Measurements from ENCODE around the gene SHROOM3.

Gene SHROOM3

GRCh38 chr4:76644831-76645485 is 209.9 kb downstream of the SHROOM3 start:
- TF ChIP-seq POLR2AphosphoS5 (IDR thresholded peaks at IDR 0.05; ENCODE audit: low read depth, low read length), result no peak
- TF ChIP-seq TAF1 (IDR thresholded peaks at IDR 0.05; ENCODE audit: borderline replicate concordance, insufficient read depth, low read length), result no peak
- no peak for TF ChIP-seq FOXP2 (optimal IDR thresholded peaks at IDR 0.05; ENCODE audit: borderline replicate concordance, extremely low read depth, extremely low read length, insufficient read depth)
- TF ChIP-seq SIN3A (IDR thresholded peaks at IDR 0.05; ENCODE audit: borderline replicate concordance, insufficient read depth, low read length), result no peak
- TF ChIP-seq, protein P1, sequence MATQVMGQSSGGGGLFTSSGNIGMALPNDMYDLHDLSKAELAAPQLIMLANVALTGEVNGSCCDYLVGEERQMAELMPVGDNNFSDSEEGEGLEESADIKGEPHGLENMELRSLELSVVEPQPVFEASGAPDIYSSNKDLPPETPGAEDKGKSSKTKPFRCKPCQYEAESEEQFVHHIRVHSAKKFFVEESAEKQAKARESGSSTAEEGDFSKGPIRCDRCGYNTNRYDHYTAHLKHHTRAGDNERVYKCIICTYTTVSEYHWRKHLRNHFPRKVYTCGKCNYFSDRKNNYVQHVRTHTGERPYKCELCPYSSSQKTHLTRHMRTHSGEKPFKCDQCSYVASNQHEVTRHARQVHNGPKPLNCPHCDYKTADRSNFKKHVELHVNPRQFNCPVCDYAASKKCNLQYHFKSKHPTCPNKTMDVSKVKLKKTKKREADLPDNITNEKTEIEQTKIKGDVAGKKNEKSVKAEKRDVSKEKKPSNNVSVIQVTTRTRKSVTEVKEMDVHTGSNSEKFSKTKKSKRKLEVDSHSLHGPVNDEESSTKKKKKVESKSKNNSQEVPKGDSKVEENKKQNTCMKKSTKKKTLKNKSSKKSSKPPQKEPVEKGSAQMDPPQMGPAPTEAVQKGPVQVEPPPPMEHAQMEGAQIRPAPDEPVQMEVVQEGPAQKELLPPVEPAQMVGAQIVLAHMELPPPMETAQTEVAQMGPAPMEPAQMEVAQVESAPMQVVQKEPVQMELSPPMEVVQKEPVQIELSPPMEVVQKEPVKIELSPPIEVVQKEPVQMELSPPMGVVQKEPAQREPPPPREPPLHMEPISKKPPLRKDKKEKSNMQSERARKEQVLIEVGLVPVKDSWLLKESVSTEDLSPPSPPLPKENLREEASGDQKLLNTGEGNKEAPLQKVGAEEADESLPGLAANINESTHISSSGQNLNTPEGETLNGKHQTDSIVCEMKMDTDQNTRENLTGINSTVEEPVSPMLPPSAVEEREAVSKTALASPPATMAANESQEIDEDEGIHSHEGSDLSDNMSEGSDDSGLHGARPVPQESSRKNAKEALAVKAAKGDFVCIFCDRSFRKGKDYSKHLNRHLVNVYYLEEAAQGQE (IDR thresholded peaks at IDR 0.05; ENCODE audit: insufficient read depth in 1 of 2, low read depth in 2 of 2, low read length in 2 of 2), result no peak

DNA sequence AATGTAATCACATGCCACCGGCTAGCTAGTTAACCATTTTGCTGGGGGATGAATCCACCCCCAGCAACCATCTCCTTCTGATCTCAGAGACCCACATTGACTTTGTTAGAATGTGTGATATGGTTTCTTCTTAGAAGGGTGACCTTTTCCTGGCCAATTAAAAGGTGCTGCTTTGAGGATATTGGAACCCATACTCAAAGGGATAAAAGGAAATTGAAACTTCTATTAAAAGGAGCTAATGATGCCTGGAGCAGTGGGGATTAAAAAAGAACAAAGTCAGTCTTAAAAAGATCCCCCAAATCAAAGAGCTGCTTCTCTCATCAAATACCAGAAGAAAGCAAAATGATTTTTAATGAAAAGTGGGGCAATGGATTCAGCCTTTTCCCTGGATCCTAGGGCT is 214.1 kb downstream of the SHROOM3 start:
- no peak for TF ChIP-seq FOXP2 (optimal IDR thresholded peaks at IDR 0.05; ENCODE audit: borderline replicate concordance, extremely low read depth, extremely low read length, insufficient read depth)
- no peak for TF ChIP-seq TAF1 (IDR thresholded peaks at IDR 0.05; ENCODE audit: borderline replicate concordance, insufficient read depth, low read length)
- TF ChIP-seq SIN3A (IDR thresholded peaks at IDR 0.05; ENCODE audit: borderline replicate concordance, insufficient read depth, low read length), result no peak
- TF ChIP-seq, protein P1 (IDR thresholded peaks at IDR 0.05; ENCODE audit: insufficient read depth in 1 of 2, low read depth in 2 of 2, low read length in 2 of 2), result no peak
- no peak for TF ChIP-seq POLR2AphosphoS5 (IDR thresholded peaks at IDR 0.05; ENCODE audit: low read depth, low read length)

DNA sequence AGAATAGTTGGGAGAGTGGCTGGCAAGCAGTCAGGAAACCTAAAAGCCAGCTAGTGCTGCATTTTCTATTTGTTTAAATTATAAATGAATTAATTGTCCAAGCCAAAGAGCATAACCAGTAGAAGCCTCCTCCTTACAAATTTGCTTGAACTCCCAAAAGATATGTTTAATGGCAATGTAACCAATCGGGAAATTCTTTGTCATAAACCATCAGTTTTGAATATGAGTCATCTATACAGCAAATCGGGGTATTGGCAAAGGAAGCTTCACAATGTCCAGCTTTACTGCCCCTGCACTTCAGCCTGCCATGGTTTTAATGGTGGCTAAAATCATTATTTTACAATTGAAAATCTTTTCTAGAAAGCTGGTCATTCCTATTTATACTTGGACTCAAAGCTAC is 216.6 kb downstream of the SHROOM3 start:
- TF ChIP-seq, protein P1 (IDR thresholded peaks at IDR 0.05; ENCODE audit: insufficient read depth in 1 of 2, low read depth in 2 of 2, low read length in 2 of 2), result no peak
- TF ChIP-seq SIN3A (IDR thresholded peaks at IDR 0.05; ENCODE audit: borderline replicate concordance, insufficient read depth, low read length), result no peak
- TF ChIP-seq POLR2AphosphoS5 (IDR thresholded peaks at IDR 0.05; ENCODE audit: low read depth, low read length), result no peak
- TF ChIP-seq TAF1 (IDR thresholded peaks at IDR 0.05; ENCODE audit: borderline replicate concordance, insufficient read depth, low read length), result no peak
- TF ChIP-seq FOXP2 (optimal IDR thresholded peaks at IDR 0.05; ENCODE audit: borderline replicate concordance, extremely low read depth, extremely low read length, insufficient read depth), result no peak

DNA sequence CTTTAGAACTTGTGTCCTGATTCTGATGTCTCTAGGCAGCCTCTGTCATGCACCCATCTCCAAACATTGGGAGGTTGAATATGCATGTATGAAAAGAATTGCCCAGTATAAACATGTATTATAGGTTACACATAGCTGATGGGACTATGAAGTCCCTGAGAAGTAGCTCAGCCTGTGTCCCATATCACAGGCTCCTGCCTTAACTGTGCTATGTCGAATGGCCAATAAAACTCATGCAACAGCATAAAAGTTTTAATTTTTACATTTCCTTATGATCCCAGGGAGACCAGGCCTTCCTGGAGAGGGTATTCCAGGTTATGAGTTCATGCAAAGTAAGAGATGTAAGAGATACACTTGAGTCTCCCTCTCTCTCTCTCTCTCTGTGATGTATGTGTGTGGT is 217.4 kb downstream of the SHROOM3 start:
- no peak for TF ChIP-seq FOXP2 (optimal IDR thresholded peaks at IDR 0.05; ENCODE audit: borderline replicate concordance, extremely low read depth, extremely low read length, insufficient read depth)
- no peak for TF ChIP-seq TAF1 (IDR thresholded peaks at IDR 0.05; ENCODE audit: borderline replicate concordance, insufficient read depth, low read length)
- TF ChIP-seq SIN3A (IDR thresholded peaks at IDR 0.05; ENCODE audit: borderline replicate concordance, insufficient read depth, low read length), result no peak
- no peak for TF ChIP-seq POLR2AphosphoS5 (IDR thresholded peaks at IDR 0.05; ENCODE audit: low read depth, low read length)
- TF ChIP-seq, protein P1 (IDR thresholded peaks at IDR 0.05; ENCODE audit: insufficient read depth in 1 of 2, low read depth in 2 of 2, low read length in 2 of 2), result no peak

All from PFSK-1 (cell line).